Activated CD4-positive, alpha-beta memory T cell treated with anti-CD3 and anti-CD28 coated beads, Interleukin-2, amount 10 ng/mL, durations not matched to agents 7 days and 5 days (primary cell): ENCODE data around the gene NYAP1. TPM values are rescaled to one million over a fixed set of nuclear protein-coding genes. Genes with fewer than 3 reads are reported as not detected.
"Not testable (repeated sequence)": the region's sequence is repeated elsewhere in the genome, so short reads cannot be mapped to it uniquely, and the experiment has no call there.

Experiments used
- CTCF ChIA-PET: fragments of 350-600 bp; sonication (Branson Sonifier 250); formaldehyde crosslinking; loops from one replicate; lab custom pipeline; 2021; ENCODE audit warnings: antibody characterized with exemption, inconsistent platforms; lab: Charles Lee
- POLR2A ChIA-PET: fragments of 350-600 bp; sonication (Branson Sonifier 250); formaldehyde crosslinking; loops from one replicate; lab custom pipeline; 2021; ENCODE audit warnings: antibody characterized with exemption; lab: Charles Lee
- DNase-seq: peaks from one replicate; pipeline ENCODE4 v3.0.0-alpha.2; 2020
- H3K27ac Mint-ChIP-seq: one replicate; pipeline ENCODE4 v1.8.0; 2021; ENCODE audit warnings: mild to moderate bottlenecking, mixed read lengths
- H3K27me3 Mint-ChIP-seq: one replicate; pipeline ENCODE4 v1.8.0; 2021; ENCODE audit warnings: mixed read lengths
- H3K36me3 Mint-ChIP-seq: one replicate; pipeline ENCODE4 v1.8.0; 2021; ENCODE audit warnings: low read depth, mixed read lengths
- H3K4me1 Mint-ChIP-seq: one replicate; pipeline ENCODE4 v1.8.0; 2021; ENCODE audit warnings: mixed read lengths
- H3K4me3 Mint-ChIP-seq: one replicate; pipeline ENCODE4 v1.8.0; 2021; ENCODE audit warnings: mild to moderate bottlenecking, mixed read lengths
- H3K9me3 Mint-ChIP-seq: one replicate; pipeline ENCODE4 v1.8.0; 2021; ENCODE audit warnings: mixed read lengths
- total RNA-seq, 2 experiments: library from RNA; stranded (reverse); gene quantifications; one replicate each; pipeline ENCODE4 v1.2.3, GENCODE V29; 2021

Gene NYAP1
- under 1 TPM; 0.05 to 0.13 TPM for total RNA-seq

DNA sequence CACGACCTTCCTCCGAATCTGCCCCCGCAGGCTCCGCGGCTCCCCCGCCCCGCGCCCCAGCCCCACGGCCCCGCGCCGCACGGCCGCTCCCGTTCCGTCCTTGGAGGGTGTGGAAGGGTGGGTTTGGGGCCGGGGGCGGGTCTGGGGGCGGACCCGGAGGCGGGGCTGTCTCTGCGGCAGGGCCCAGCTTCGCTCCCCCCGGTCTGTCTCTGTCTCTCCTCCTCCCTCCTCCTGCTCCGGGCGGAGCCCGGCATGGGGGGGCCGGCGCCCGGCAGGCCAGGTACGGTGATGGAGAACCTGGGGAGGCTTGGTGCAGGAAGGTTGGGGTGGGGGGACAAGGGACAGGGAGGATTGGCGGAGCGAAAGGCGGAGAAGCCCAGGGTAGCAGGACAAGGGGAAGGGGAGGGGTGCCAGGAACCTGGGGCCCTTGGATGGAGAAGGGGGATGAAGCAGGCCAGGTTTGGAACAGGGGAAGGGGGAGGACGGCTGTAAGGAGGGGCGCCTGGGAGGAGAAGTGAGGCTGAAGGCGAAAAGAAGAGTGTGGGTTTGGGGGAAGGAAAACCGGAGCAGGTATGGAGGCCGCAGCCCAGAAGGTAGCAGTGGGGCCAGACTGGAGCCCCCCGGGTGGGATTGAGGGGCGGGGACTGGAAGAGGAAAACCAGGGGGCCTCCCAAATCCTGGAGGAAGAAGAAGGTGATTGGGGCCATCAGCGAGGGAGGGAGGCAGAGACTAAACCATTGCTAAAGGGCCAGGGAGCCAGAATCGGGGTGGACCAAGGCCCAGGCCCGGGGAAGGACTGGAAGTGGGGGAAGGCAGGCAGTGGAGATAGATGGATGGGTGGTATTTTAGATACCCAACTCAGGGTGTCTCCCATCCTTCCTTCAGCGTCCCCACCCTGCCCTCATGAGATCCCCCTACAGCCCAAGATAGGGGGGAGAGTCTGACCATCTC is at the start of gene NYAP1:
NYAP1 (plus strand) TSS at position 206 of the 951 bp plus-strand sequence. CDS start 1,385 bp downstream, outside the sequence.
- no peaks in the 10 kb centered on the region for H3K9me3 Mint-ChIP-seq
- H3K36me3 Mint-ChIP-seq = peaks cover 1% of the 10 kb centered on the region
- ChIA-PET CTCF (interaction anchor here (1.5 to 2.0 kb wide), 2 partner anchors 32 to 76 kb away, joined by 4 to 11 read pairs; no protein-coding TSS in a partner anchor), POLR2A (no interaction called here)
- no peak for DNase-seq
- H3K4me3 Mint-ChIP-seq = peak within 1 kb of the TSS; percentile 78
- peaks cover 4% of the 10 kb centered on the region for H3K27me3 Mint-ChIP-seq
- H3K4me1 Mint-ChIP-seq = peaks cover 15% of the 10 kb centered on the region
- no peak within 1 kb of the TSS for H3K27ac Mint-ChIP-seq

GRCh38 chr7:100434297-100435144 is 49.2 kb upstream of the NYAP1 start:
- ChIA-PET CTCF (interaction anchor here (1.0 to 1.1 kb wide), 3 partner anchors 16 to 125 kb away, joined by 3 to 4 read pairs (median 3); no protein-coding TSS in a partner anchor), POLR2A (interaction anchor here (0.7 to 4.3 kb wide), 15 partner anchors 10 to 691 kb away, joined by 3 to 25 read pairs (median 4); partner anchors contain the start of genes FBXO24, LRCH4, MOSPD3 and POP7)
- peaks cover 53% of the 10 kb centered on the region for H3K4me1 Mint-ChIP-seq

DNA sequence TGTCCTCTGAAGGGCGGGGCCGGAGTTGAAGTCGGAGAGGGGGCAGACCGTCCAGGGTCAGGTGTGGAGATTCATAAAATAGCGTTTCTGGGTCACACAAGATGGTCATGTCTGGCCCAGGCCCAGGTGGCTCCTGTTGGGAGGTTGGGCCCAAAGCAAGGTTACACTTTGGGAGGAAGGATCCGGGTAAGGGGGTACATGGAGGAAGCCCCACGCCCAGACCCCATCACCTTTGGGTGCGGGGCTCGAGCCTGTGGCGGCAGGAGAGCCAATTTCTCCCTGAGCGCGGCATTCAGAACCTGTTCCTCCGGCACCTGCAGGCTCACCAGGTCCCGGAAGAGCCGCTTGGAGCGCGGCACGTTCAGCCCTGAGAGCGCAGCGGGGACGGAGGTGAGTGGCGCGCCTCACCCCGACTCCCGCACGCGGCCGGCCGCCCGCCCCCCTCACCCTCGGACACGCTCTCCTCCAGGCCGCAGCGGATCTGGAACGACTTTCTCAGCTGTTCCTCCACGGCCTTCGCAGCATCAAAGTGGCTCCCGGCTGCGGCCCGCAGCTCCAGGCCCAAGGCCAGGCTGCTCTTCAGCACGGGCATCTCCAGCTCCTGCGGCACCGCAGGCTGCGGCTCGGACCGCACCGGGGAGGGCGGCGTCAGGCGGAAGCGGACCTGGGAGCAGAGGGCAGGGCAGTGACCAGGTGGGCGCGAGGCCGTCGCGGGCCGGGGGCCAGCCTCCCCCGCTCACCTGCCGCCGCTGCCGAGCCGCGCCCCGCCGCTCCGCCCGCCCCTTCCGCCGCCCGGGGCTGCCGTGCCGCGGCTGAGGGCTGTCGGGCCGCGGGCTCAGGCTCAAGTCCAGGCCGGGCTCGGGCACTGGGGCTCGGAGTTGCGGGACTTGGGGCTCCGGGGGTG is 48.1 kb upstream of the NYAP1 start:
- CTCF ChIA-PET = interaction anchor here (0.9 to 1.7 kb wide), 6 partner anchors 7 to 47 kb away, joined by 3 to 10 read pairs (median 4); partner anchors contain the start of gene ZCWPW1
- H3K27me3 Mint-ChIP-seq = no peaks in the 10 kb centered on the region
- peak overlapping the region; percentile 93 for H3K27ac Mint-ChIP-seq
- peak; percentile 61 for DNase-seq
- POLR2A ChIA-PET = interaction anchor here (0.7 to 4.3 kb wide), 27 partner anchors 8 to 439 kb away, joined by 3 to 30 read pairs (median 4); partner anchors contain the start of genes AGFG2, FBXO24, LRCH4 and MBLAC1
- H3K9me3 Mint-ChIP-seq = no peaks in the 10 kb centered on the region
- peaks cover 46% of the 10 kb centered on the region for H3K4me1 Mint-ChIP-seq
- peaks cover 51% of the 10 kb centered on the region for H3K36me3 Mint-ChIP-seq
- peak overlapping the region; percentile 89 for H3K4me3 Mint-ChIP-seq

More at GRCh38 chr7:100434297-100435144, 49.2 kb upstream of the NYAP1 start:
- H3K9me3 Mint-ChIP-seq = no peaks in the 10 kb centered on the region
- H3K36me3 Mint-ChIP-seq = peaks cover 57% of the 10 kb centered on the region
- no peak for DNase-seq
- H3K27ac Mint-ChIP-seq = peak overlapping the region; percentile 93
- H3K27me3 Mint-ChIP-seq = no peaks in the 10 kb centered on the region
- peak overlapping the region; percentile 89 for H3K4me3 Mint-ChIP-seq

GRCh38 chr7:100437150-100438100 is 46.3 kb upstream of the NYAP1 start:
- Mint-ChIP-seq H3K4me3 (peak overlapping the region; percentile 79), H3K4me1 (peaks cover 29% of the 10 kb centered on the region), H3K9me3 (no peaks in the 10 kb centered on the region), H3K36me3 (peaks cover 38% of the 10 kb centered on the region), H3K27ac (peak overlapping the region; percentile 97), H3K27me3 (no peaks in the 10 kb centered on the region)
- POLR2A ChIA-PET = interaction anchor here (0.8 to 4.3 kb wide), 17 partner anchors 7 to 311 kb away, joined by 3 to 30 read pairs (median 4); partner anchors contain the start of genes FBXO24, LRCH4, MBLAC1 and MOSPD3
- CTCF ChIA-PET = interaction anchor here (0.6 to 1.7 kb wide), 11 partner anchors 8 to 521 kb away, joined by 3 to 10 read pairs (median 4); partner anchors contain the start of genes POP7 and ZCWPW1
- no peak for DNase-seq

DNA sequence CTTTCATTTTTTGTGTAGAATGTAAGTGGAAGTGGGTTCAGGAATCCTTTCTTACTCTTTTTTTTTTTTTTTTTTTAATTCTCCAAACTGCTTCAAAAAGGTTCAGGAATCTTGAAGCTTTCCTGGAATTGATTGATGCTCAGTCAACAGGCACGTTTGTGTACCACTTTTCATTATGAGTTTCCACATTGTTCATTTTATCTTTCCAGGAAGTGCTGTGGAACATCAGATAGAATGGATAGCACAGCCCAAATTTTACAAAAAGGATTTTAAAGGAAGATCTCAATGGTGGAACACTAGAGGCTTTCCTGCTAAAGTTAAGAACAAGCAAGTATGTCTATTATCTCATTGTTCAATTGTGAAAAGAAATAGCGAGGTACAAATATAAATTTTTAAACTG is 45.6 kb upstream of the NYAP1 start:
- ChIA-PET POLR2A (interaction anchor here (0.8 to 4.3 kb wide), 3 partner anchors 10 to 273 kb away, joined by 3 to 30 read pairs (median 8); partner anchors contain the start of genes FBXO24, LRCH4 and ZCWPW1), CTCF (interaction anchor here (1.4 kb wide), 1 partner anchor 13 kb away, joined by 7 read pairs; no protein-coding TSS in a partner anchor)
- no peak overlapping the region for H3K4me3 Mint-ChIP-seq
- DNase-seq = no peak
- H3K27ac Mint-ChIP-seq = peak overlapping the region; percentile 52
- H3K4me1 Mint-ChIP-seq = peaks cover 26% of the 10 kb centered on the region
- H3K27me3 Mint-ChIP-seq = no peaks in the 10 kb centered on the region
- peaks cover 31% of the 10 kb centered on the region for H3K36me3 Mint-ChIP-seq
- no peaks in the 10 kb centered on the region for H3K9me3 Mint-ChIP-seq

GRCh38 chr7:100438731-100439130 is 45.0 kb upstream of the NYAP1 start:
- DNase-seq, H3K27me3 Mint-ChIP-seq, H3K27ac Mint-ChIP-seq, H3K4me3 Mint-ChIP-seq, H3K9me3 Mint-ChIP-seq: not testable (repeated sequence)
- ChIA-PET CTCF (interaction anchor here (1.4 to 2.1 kb wide), 2 partner anchors 11 to 12 kb away, joined by 6 to 7 read pairs; no protein-coding TSS in a partner anchor), POLR2A (interaction anchor here (2.5 to 4.3 kb wide), 2 partner anchors 11 to 148 kb away, joined by 8 to 30 read pairs; partner anchors contain the start of genes FBXO24, LRCH4 and ZCWPW1)
- Mint-ChIP-seq H3K4me1 (peaks cover 23% of the 10 kb centered on the region), H3K36me3 (peaks cover 25% of the 10 kb centered on the region)

DNA sequence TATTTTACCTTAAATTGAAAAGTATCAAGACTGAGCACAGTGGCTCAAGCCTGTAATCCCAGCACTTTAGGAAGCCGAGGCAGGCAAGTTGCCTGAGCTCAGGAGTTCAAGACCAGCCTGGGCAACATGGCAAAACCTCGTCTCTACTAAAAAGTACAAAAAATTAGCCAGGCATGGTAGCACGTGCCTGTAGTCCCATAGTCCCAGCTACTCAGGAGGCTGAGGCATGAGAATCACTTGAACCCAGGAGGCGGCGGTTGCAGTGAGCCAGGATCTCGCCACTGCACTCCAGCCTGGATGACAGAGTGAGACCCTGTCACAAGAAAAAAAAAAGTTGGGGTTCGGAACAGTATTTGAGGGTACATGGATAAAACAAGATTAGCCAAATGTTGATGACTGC is 44.5 kb upstream of the NYAP1 start:
- Mint-ChIP-seq H3K36me3 (peaks cover 20% of the 10 kb centered on the region), H3K4me1 (peaks cover 21% of the 10 kb centered on the region)
- not testable (repeated sequence) for H3K4me3 Mint-ChIP-seq, H3K9me3 Mint-ChIP-seq, H3K27ac Mint-ChIP-seq, H3K27me3 Mint-ChIP-seq, DNase-seq
- ChIA-PET POLR2A (interaction anchor here (4.3 kb wide), 1 partner anchor 11 kb away, joined by 30 read pairs; the partner anchor contains the start of gene ZCWPW1), CTCF (interaction anchor here (2.1 kb wide), 1 partner anchor 11 kb away, joined by 6 read pairs; no protein-coding TSS in a partner anchor)

DNA sequence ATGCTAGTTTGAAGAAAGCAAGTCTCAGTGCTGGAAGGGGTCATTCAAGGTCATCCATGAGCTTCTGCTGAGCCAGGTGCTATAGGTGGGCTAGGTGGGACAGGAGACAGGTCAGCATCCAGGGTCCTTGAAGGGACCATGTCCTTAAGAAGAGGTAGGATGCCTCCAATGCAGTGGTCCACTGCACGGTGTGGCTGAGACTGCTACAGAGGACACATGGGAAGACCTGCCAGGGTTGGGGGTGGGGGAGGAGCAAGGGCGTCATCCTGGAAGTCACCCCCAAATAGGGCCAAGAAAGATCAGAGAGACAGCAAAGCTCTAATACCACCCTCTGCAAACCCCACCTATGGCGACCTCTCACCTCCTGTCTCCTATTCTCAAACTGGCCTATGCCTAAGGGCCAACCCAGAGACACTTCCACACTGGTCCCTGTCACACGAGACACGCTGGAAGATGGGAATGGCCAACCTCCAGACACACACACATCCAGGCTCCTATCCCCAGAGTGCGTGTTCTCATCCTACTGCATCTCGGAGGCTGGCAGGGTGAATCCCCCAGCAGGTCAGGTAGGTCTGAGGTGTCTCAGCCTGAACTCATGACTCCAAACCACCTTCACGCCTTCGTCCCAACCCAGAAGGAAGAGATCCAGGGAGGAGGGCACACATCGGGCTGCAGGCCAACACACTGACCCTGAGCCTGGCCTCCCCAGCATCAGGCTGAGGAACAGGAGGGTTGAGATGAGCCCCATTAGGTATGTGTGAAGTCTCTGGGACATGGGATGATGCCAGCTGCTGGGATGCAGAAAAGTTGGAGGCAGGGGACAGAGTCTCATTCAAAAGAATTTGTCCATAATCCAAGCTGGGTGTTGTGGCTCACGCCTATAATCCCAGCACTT is 41.8 kb upstream of the NYAP1 start:
- H3K27me3 Mint-ChIP-seq = no peaks in the 10 kb centered on the region
- H3K27ac Mint-ChIP-seq = no peak overlapping the region
- POLR2A ChIA-PET = interaction anchor here (0.7 kb wide), 1 partner anchor 213 kb away, joined by 3 read pairs; no protein-coding TSS in a partner anchor
- DNase-seq = no peak
- no peaks in the 10 kb centered on the region for H3K9me3 Mint-ChIP-seq
- H3K36me3 Mint-ChIP-seq = no peaks in the 10 kb centered on the region
- H3K4me1 Mint-ChIP-seq = peaks cover 30% of the 10 kb centered on the region
- CTCF ChIA-PET = no interaction called here
- no peak overlapping the region for H3K4me3 Mint-ChIP-seq

GRCh38 chr7:100443096-100443840 is 40.5 kb upstream of the NYAP1 start:
- Mint-ChIP-seq H3K4me3 (no peak overlapping the region), H3K27me3 (no peaks in the 10 kb centered on the region), H3K9me3 (no peaks in the 10 kb centered on the region), H3K36me3 (no peaks in the 10 kb centered on the region), H3K4me1 (peaks cover 29% of the 10 kb centered on the region), H3K27ac (peak overlapping the region; percentile 33)
- DNase-seq = no peak
- ChIA-PET CTCF (no interaction called here), POLR2A (interaction anchor here (1.2 to 4.7 kb wide), 2 partner anchors 12 to 14 kb away, joined by 3 to 43 read pairs; partner anchors contain the start of genes MEPCE and ZCWPW1)
